Measurements from ENCODE around the gene GLDN. TPM values are rescaled to one million over a fixed set of nuclear protein-coding genes. Genes with fewer than 3 reads are reported as not detected.

Gene GLDN
- under 0.01 TPM in 1 of 2 replicates, not detected in the other for total RNA-seq

DNA sequence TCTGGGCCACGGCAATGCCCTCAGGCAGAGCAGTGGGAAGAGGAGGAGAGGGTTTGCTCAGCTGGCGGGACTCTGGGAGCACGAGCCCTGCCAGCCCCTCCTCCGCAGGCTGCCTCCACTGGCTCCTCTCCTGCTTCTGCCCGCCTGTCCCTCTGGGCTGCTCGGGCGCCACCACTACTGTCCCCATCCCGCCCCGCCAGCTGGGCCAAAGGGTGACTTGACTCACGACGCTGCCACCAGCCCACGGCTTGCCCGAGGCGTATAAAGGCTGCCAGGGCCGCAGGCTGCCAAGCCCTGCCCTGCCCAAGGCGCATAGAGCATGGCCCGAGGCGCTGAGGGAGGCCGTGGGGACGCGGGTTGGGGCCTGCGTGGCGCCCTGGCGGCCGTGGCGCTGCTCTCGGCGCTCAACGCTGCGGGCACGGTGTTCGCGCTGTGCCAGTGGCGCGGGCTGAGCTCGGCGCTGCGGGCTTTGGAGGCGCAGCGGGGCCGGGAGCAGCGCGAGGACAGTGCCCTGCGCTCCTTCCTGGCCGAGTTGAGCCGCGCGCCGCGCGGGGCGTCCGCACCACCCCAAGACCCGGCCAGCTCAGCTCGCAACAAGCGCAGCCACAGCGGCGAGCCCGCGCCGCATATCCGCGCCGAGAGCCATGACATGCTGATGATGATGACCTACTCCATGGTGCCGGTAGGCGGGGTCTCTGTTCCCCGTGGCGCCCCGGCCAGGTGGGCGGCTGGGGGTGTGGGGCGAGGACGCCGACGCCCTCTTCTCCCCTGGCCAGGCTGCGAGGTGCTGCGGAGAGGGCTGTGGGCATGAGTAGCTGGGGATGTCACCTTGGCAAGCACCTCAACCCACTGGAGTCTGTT, at the start of gene GLDN:
GLDN (plus strand) TSS at position 290 of the 861 bp plus-strand sequence; CDS start at position 320, 30 bp downstream.

DNA sequence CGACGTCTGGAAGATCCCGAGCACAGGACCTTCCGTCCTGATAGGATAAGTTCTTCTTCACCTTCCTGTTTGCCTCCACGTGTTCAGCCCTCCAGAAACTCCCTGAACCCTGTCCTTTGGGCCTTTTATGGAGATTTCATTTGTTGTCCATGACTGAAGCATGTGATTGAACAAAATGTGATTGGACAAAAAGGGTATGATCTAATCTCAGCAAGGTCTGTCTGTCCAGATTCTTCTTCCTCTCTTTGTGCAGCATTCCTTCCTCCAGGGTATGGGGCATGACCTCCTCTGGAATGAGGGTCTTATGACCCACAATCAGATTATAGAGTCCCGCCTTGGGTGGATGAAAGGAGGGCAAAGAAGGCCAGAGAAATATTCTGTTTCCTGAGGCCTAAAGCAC, 3.0 kb upstream of the GLDN start, which contains the start of gene CYP19A1:
CYP19A1 (minus strand) TSS at position 101 of the 400 bp plus-strand sequence. CDS start 95,684 bp downstream, outside the sequence.

Other genes starting within 250 kb of the GLDN start
- gene TNFAIP8L3, start 246.7 kb upstream of the GLDN start, total RNA-seq: 116 and 127 TPM in 2 replicates
- 0.11 TPM in 1 of 2 replicates, not detected in the other for gene CYP19A1, start 3.1 kb upstream of the GLDN start, total RNA-seq

All from dermis lymphatic vessel endothelial cell (primary cell).